ENCODE data around the gene NRG3. TPM values are rescaled to one million over a fixed set of nuclear protein-coding genes. Genes with fewer than 3 reads are reported as not detected.
A peak's percentile ranks its signal among the peaks of the same experiment; 100 is the strongest.

Gene NRG3
- total and polyA plus RNA-seq, 11 donors = 0.11 to 0.41 (median 0.27) TPM; not detected in 7

- Histone ChIP-seq H3K27me3 (peaks cover 13 to 55% (median 43%) of the 10 kb centered on the region in 9 donors), H3K4me3 (peak overlapping the region; percentile 15 to 54 (median 38)), H3K9me3 (no peaks in the 10 kb centered on the region), H3K27ac (no peak overlapping the region), H3K36me3 (no peaks in the 10 kb centered on the region), H3K4me1 (peaks cover 0 to 25% (median 10%) of the 10 kb centered on the region in 12 donors)
- TF ChIP-seq POLR2A (IDR thresholded peaks at IDR 0.05) = no peak
- TF ChIP-seq, protein P1, sequence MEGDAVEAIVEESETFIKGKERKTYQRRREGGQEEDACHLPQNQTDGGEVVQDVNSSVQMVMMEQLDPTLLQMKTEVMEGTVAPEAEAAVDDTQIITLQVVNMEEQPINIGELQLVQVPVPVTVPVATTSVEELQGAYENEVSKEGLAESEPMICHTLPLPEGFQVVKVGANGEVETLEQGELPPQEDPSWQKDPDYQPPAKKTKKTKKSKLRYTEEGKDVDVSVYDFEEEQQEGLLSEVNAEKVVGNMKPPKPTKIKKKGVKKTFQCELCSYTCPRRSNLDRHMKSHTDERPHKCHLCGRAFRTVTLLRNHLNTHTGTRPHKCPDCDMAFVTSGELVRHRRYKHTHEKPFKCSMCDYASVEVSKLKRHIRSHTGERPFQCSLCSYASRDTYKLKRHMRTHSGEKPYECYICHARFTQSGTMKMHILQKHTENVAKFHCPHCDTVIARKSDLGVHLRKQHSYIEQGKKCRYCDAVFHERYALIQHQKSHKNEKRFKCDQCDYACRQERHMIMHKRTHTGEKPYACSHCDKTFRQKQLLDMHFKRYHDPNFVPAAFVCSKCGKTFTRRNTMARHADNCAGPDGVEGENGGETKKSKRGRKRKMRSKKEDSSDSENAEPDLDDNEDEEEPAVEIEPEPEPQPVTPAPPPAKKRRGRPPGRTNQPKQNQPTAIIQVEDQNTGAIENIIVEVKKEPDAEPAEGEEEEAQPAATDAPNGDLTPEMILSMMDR (IDR thresholded peaks at IDR 0.05) = no peak
- intact Hi-C loops (cut with DNase I) = no loop called here
- WGBS, 4 donors = 1 to 2% (median 1%) methylated on average over 14 to 80 of the region's 80 CpGs
- DNase-seq (peak; percentile 30 to 71 (median 43)), ATAC-seq (peak in 3 of 4 donors; percentile 56 to 82 (median 79))
Observed at GRCh38 chr10:81873932-81874816, 820 bp upstream of the NRG3 start.

DNA sequence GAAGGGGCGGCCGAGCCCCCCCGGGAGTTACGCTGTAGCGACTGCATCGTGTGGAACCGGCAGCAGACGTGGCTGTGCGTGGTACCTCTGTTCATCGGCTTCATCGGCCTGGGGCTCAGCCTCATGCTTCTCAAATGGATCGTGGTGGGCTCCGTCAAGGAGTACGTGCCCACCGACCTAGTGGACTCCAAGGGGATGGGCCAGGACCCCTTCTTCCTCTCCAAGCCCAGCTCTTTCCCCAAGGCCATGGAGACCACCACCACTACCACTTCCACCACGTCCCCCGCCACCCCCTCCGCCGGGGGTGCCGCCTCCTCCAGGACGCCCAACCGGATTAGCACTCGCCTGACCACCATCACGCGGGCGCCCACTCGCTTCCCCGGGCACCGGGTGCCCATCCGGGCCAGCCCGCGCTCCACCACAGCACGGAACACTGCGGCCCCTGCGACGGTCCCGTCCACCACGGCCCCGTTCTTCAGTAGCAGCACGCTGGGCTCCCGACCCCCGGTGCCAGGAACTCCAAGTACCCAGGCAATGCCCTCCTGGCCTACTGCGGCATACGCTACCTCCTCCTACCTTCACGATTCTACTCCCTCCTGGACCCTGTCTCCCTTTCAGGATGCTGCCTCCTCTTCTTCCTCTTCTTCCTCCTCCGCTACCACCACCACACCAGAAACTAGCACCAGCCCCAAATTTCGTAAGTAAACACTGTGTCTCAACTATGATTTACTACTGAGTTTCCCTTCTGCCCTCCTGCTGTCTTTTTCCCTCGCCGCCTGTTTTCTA, 666 bp downstream of the NRG3 start:
- intact Hi-C loops (cut with DNase I) = no loop called here

GRCh38 chr10:81876253-81877077, 1.5 kb downstream of the NRG3 start:
- no peaks in the 10 kb centered on the region for H3K9me3 ChIP-seq
- H3K27me3 ChIP-seq = peaks cover 13 to 61% (median 43%) of the 10 kb centered on the region in 9 donors
- H3K4me1 ChIP-seq = peaks cover 0 to 25% (median 10%) of the 10 kb centered on the region in 12 donors
- WGBS, 4 donors = 1 to 3% (median 2%) methylated on average over 25 of the region's 25 CpGs
- no peak overlapping the region for H3K27ac ChIP-seq
- no peak for ATAC-seq
- H3K36me3 ChIP-seq = no peaks in the 10 kb centered on the region
- TF ChIP-seq, protein P1 (IDR thresholded peaks at IDR 0.05) = no peak
- no peak for TF ChIP-seq POLR2A (IDR thresholded peaks at IDR 0.05)
- H3K4me3 ChIP-seq = peak overlapping the region in 10 of 12 donors; percentile 1 to 52 (median 14)
- no peak for DNase-seq
- intact Hi-C loops (cut with DNase I) = no loop called here

More for the DNA sequence above, 666 bp downstream of the NRG3 start:
- no peaks in the 10 kb centered on the region for H3K36me3 ChIP-seq
- H3K4me1 ChIP-seq = peaks cover 0 to 25% (median 10%) of the 10 kb centered on the region in 12 donors
- TF ChIP-seq POLR2A (IDR thresholded peaks at IDR 0.05) = no peak
- TF ChIP-seq, protein P1 (IDR thresholded peaks at IDR 0.05) = no peak
- DNase-seq (no peak), ATAC-seq (no peak)
- WGBS, 4 donors = 2 to 4% (median 3%) methylated on average over 38 to 49 of the region's 49 CpGs
- H3K27me3 ChIP-seq = peaks cover 13 to 61% (median 43%) of the 10 kb centered on the region in 9 donors
- no peaks in the 10 kb centered on the region for H3K9me3 ChIP-seq
- H3K4me3 ChIP-seq = peak overlapping the region in 11 of 12 donors; percentile 2 to 54 (median 22)
- H3K27ac ChIP-seq = no peak overlapping the region
